ENCODE data around the gene NTN1.

DNA sequence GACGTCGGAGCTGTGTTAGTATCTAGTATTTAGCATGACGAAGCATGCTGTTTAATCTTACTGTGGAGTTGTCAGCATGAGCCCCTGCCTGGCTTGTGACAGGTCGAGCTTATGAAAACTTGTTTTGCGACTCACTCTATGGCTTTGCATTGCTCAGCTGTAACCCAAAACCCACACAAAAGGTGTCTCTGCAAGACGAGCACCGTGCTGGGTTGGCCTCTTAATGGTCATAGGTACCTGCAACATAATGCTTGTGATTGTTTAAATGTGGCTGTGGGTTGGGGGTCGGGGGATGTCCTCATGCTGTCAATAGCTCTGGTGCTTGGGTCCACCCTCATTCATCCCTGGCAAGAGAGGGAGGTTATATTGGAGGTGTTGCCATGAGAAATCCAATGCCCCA is 5.4 kb downstream of the NTN1 start:
- TF ChIP-seq, protein P1, sequence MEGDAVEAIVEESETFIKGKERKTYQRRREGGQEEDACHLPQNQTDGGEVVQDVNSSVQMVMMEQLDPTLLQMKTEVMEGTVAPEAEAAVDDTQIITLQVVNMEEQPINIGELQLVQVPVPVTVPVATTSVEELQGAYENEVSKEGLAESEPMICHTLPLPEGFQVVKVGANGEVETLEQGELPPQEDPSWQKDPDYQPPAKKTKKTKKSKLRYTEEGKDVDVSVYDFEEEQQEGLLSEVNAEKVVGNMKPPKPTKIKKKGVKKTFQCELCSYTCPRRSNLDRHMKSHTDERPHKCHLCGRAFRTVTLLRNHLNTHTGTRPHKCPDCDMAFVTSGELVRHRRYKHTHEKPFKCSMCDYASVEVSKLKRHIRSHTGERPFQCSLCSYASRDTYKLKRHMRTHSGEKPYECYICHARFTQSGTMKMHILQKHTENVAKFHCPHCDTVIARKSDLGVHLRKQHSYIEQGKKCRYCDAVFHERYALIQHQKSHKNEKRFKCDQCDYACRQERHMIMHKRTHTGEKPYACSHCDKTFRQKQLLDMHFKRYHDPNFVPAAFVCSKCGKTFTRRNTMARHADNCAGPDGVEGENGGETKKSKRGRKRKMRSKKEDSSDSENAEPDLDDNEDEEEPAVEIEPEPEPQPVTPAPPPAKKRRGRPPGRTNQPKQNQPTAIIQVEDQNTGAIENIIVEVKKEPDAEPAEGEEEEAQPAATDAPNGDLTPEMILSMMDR (IDR thresholded peaks at IDR 0.05; ENCODE audit: poor library complexity, severe bottlenecking) = no peak
- no peak for TF ChIP-seq POLR2AphosphoS5 (IDR thresholded peaks at IDR 0.05)
- no peak for TF ChIP-seq EZH2 (IDR thresholded peaks at IDR 0.05; ENCODE audit: borderline replicate concordance, insufficient read depth, low read length, poor library complexity, severe bottlenecking)

Data from neural cell (in vitro differentiated cells).